Measurements from ENCODE around the gene KRTAP9-3.
"Not testable (repeated sequence)": the region's sequence is repeated elsewhere in the genome, so short reads cannot be mapped to it uniquely, and the experiment has no call there.

Gene KRTAP9-3

DNA sequence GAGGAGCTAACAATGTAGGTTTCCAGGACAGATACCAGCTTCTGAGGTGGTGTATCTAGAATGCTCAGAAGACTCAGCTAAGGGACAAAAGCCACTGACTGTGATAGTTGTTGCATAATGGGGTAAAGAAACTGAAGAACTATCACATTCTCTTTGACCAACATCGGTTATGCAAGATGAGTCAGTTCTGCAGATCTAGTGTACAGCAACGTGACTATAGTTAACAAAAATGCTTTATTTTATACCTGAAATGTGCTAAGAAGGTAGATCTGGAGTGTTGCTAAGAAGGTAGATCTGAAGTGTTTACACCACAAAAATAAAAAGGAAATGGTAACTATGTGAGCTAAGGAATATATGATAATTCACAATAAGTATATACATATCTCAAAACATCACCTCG is 35.5 kb downstream of the KRTAP9-3 start:
- H3K36me3 ChIP-seq (ENCODE audit: insufficient read depth, insufficient read length, low read length) = no peaks in the 10 kb centered on the region
- no peaks in the 10 kb centered on the region for H3K4me1 ChIP-seq (ENCODE audit: insufficient read depth, insufficient read length)
- H3K4me3 ChIP-seq (ENCODE audit: insufficient read length, low read depth) = no peak overlapping the region
- H3K9ac ChIP-seq (ENCODE audit: insufficient read length, low read depth) = no peak overlapping the region
- peaks cover 8% of the 10 kb centered on the region for H3K27me3 ChIP-seq (ENCODE audit: insufficient read depth, insufficient read length)
- H3K9me3 ChIP-seq (ENCODE audit: insufficient read depth, low read length) = no peaks in the 10 kb centered on the region
- no peak for DNase-seq (ENCODE audit: low read depth, low spot score)
- TF ChIP-seq YY1 (IDR thresholded peaks at IDR 0.05; ENCODE audit: insufficient read depth, insufficient read length) (no peak), ZNF274 (IDR thresholded peaks at IDR 0.05; ENCODE audit: low read depth, low read length) (no peak), SUZ12 (IDR thresholded peaks at IDR 0.05; ENCODE audit: extremely low read depth, insufficient read depth, insufficient read length) (no peak)

DNA sequence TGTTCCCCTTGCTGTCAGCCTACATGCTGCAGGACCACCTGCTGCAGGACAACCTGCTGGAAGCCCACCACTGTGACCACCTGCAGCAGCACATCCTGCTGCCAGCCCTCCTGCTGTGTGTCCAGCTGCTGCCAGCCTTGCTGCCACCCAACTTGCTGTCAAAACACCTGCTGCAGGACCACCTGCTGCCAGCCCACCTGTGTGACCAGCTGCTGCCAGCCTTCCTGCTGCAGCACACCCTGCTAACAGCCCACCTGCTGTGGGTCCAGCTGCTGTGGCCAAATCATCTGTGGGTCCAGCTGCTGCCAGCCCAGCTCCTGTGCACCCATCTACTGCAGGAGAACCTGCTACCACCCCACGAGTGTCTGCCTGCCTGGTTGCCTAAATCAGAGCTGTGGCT is 39.1 kb downstream of the KRTAP9-3 start:
- not testable (repeated sequence) for H3K4me1 ChIP-seq (ENCODE audit: insufficient read depth, insufficient read length); H3K36me3 ChIP-seq (ENCODE audit: insufficient read depth, insufficient read length, low read length); H3K9me3 ChIP-seq (ENCODE audit: insufficient read depth, low read length); DNase-seq (ENCODE audit: low read depth, low spot score); H3K9ac ChIP-seq (ENCODE audit: insufficient read length, low read depth); H3K27me3 ChIP-seq (ENCODE audit: insufficient read depth, insufficient read length); H3K4me3 ChIP-seq (ENCODE audit: insufficient read length, low read depth)

GRCh38 chr17:41271858-41272257 is 39.6 kb downstream of the KRTAP9-3 start:
- H3K4me3 ChIP-seq (ENCODE audit: insufficient read length, low read depth) = no peak overlapping the region
- no peaks in the 10 kb centered on the region for H3K9me3 ChIP-seq (ENCODE audit: insufficient read depth, low read length)
- H3K36me3 ChIP-seq (ENCODE audit: insufficient read depth, insufficient read length, low read length) = no peaks in the 10 kb centered on the region
- no peak for DNase-seq (ENCODE audit: low read depth, low spot score)
- H3K27me3 ChIP-seq (ENCODE audit: insufficient read depth, insufficient read length) = peaks cover 4% of the 10 kb centered on the region
- H3K4me1 ChIP-seq (ENCODE audit: insufficient read depth, insufficient read length) = no peaks in the 10 kb centered on the region
- no peak for TF ChIP-seq ZNF274 (IDR thresholded peaks at IDR 0.05; ENCODE audit: low read depth, low read length)
- TF ChIP-seq SUZ12 (IDR thresholded peaks at IDR 0.05; ENCODE audit: extremely low read depth, insufficient read depth, insufficient read length) = no peak
- TF ChIP-seq YY1 (IDR thresholded peaks at IDR 0.05; ENCODE audit: insufficient read depth, insufficient read length) = no peak
- H3K9ac ChIP-seq (ENCODE audit: insufficient read length, low read depth) = no peak overlapping the region

GRCh38 chr17:41275648-41276190 is 43.5 kb downstream of the KRTAP9-3 start, which contains the start of gene KRTAP9-7:
Gene KRTAP9-7, plus strand, starts transcription at chr17:41275698. Its CDS starts 0 bp downstream, at chr17:41275698.
- H3K27me3 ChIP-seq (ENCODE audit: insufficient read depth, insufficient read length); H3K36me3 ChIP-seq (ENCODE audit: insufficient read depth, insufficient read length, low read length); H3K9ac ChIP-seq (ENCODE audit: insufficient read length, low read depth); DNase-seq (ENCODE audit: low read depth, low spot score); H3K4me3 ChIP-seq (ENCODE audit: insufficient read length, low read depth); H3K4me1 ChIP-seq (ENCODE audit: insufficient read depth, insufficient read length); H3K9me3 ChIP-seq (ENCODE audit: insufficient read depth, low read length): not testable (repeated sequence)

- TF ChIP-seq YY1 (IDR thresholded peaks at IDR 0.05; ENCODE audit: insufficient read depth, insufficient read length) (no peak), ZNF274 (IDR thresholded peaks at IDR 0.05; ENCODE audit: low read depth, low read length) (no peak), SUZ12 (IDR thresholded peaks at IDR 0.05; ENCODE audit: extremely low read depth, insufficient read depth, insufficient read length) (no peak)
- no peaks in the 10 kb centered on the region for H3K36me3 ChIP-seq (ENCODE audit: insufficient read depth, insufficient read length, low read length)
- H3K4me3 ChIP-seq (ENCODE audit: insufficient read length, low read depth) = no peak overlapping the region
- no peaks in the 10 kb centered on the region for H3K27me3 ChIP-seq (ENCODE audit: insufficient read depth, insufficient read length)
- H3K9ac ChIP-seq (ENCODE audit: insufficient read length, low read depth) = no peak overlapping the region
- H3K9me3 ChIP-seq (ENCODE audit: insufficient read depth, low read length) = no peaks in the 10 kb centered on the region
- DNase-seq (ENCODE audit: low read depth, low spot score) = no peak
- no peaks in the 10 kb centered on the region for H3K4me1 ChIP-seq (ENCODE audit: insufficient read depth, insufficient read length)
Measured at GRCh38 chr17:41278176-41278955, 46.1 kb downstream of the KRTAP9-3 start.

Measured in NT2/D1 (cell line).